ENCODE results near the gene CELF2. TPM values are rescaled to one million over a fixed set of nuclear protein-coding genes. Genes with fewer than 3 reads are reported as not detected.

CELF2 gene
- total RNA-seq, 2 donors from 2014 or later = 28.4 to 33.7 TPM

DNA sequence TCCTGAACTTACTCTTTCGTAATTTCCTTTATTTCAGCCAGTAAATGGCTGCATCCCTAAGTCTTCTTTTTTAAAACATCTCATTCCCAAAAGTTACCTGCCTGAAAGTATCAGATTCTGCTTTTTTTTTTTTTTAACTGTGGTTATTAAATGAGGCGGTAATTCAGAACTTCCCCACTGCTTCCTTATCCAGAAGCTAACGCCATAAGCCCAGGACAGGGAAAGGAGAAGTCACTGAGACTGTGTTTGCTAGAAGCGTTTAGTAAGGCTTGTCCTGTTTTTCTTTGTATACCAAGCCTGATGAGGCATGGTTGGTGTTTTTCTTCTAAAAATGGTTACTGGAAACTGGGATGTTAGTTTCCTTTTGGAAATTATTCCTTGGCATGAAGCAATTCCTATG is 197.8 kb downstream of the CELF2 start:
- ATAC-seq (no peak), DNase-seq (no peak)
- intact Hi-C loops (cut with DNase I, micrococcal nuclease) = no loop called here

DNA sequence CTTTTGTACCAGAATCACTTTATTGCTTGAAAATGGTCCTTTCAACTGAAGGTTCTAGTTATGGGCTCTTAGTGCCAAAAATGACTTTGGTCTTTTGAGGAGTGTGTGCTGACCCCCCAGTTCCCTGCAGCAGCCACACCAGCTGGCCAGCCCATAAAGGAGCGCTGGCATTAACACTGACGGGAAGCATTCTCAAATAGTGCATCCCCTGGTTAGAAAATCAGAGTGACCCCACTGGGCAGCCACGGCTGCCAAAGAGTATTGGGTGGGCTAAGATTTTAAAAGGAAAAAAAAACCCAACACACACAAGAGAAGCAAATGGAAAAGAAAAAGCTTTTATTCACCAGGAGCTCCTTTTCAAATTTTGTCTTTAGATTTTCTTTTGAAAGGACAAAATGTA is 199.8 kb downstream of the CELF2 start:
- ATAC-seq = no peak
- intact Hi-C loops (cut with DNase I, micrococcal nuclease) = no loop called here
- DNase-seq = no peak

DNA sequence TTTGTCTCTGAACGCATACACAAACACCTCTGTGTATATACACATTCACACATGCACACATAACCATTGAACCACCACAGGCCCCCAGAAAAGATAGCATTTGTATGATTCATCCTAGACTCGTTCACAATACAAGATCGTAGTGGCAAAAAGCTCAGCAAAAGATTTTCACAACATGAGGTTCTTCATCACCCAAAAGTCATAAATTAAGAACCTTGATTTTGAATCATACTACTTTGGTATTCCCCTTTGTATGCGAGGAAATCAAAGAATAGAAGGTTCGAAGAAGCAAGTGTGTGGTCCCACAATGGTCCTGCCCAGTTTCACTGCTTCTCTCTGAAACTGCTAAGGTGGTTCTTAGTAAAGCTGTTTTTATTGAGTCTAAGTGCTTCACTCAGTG is 200.7 kb downstream of the CELF2 start:
- intact Hi-C loops (cut with DNase I, micrococcal nuclease) = no loop called here

DNA sequence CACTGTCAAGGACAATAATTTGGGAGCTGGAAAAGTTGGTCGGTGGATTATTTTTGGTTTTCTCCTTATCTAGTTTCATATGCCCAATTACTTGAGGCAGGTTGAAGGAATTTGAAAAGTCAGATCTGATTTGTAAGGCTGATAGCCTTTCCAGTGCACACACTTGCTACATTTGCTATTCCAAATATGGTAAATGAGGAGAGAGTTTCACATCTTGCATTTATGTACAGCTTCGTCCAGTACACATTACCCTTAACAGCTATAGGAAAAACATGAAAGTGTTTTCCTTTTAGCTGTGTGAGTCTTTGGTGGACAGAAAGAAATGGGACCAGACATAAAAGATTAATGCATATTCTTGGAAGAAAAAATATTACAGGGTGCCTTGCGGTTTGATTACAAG is 201.8 kb downstream of the CELF2 start:
- DNase-seq (no peak), ATAC-seq (no peak)
- intact Hi-C loops (cut with DNase I, micrococcal nuclease) = no loop called here

More for the DNA sequence above, 200.7 kb downstream of the CELF2 start:
- no peak for ATAC-seq
- DNase-seq = no peak

DNA sequence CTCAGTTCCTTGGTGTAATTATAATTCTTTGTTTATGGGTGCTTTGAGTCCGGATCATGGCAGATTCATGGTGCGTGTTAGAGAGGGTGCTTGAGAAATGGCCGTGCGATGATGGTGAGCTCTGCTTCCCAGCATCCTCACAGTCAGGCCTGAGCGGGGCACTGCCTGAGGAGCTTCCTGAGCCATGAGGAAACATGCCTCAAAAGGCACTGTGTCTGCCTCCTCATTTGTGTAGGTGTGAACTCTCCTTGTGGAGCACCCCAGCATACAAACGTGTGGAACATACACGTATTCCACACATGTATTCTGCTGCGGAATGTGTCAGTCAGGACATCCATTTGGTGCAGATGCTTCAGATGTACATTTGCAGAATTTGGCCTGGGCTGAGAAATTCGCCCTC is 205.4 kb downstream of the CELF2 start:
- DNase-seq = no peak
- no peak for ATAC-seq
- intact Hi-C loops (cut with DNase I, micrococcal nuclease) = no loop called here

DNA sequence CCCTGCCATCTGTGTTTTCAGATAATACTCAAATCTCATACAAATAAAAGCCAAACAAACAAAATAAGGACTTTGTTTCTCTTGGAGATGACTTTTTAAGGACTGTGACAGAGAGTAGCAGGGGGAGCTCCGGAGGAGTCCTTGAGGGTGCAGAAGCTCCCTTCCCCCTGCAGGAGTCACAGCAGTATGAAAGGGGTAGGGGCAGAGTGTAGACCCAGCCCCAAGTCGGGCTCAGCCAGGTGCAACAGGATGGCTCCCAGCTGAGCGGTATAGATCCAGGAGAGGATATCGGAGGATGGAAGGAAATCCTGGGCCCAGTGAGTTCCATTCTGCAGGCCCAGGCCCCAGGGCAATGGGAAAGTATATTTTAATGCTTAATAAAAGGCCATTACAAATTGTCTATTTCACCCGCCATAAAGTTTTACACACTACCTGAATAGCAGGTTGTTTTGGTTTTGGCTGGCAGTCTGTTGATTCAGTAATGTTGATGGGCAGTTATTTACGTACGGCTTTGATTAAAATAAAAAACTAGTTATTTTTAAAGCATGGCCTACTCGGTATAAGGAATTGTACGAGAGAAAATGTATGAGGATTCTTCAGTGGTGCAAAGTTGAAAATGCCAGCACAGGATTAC is 206.0 kb downstream of the CELF2 start:
- DNase-seq (no peak), ATAC-seq (no peak)
- intact Hi-C loops (cut with DNase I, micrococcal nuclease) = no loop called here

DNA sequence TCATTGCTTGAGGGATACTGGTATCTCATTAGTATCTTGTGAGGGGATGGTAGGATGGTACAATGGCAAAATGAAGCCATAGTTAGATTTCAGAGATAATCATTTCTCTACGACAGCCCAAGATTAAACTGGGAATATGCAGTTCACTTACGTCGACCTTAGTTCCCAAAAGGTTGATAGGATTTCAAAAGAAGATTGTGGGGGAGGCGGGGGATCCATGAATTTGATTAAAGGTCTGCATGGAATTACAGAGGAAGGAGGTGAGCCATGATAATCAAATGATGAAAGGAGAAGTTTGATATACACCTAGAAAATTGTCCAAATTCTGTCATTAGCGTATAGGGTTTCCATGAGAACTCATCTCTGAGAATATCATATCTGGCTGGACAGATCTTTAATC is 206.6 kb downstream of the CELF2 start:
- ATAC-seq = no peak
- DNase-seq = no peak
- intact Hi-C loops (cut with DNase I, micrococcal nuclease) = no loop called here

DNA sequence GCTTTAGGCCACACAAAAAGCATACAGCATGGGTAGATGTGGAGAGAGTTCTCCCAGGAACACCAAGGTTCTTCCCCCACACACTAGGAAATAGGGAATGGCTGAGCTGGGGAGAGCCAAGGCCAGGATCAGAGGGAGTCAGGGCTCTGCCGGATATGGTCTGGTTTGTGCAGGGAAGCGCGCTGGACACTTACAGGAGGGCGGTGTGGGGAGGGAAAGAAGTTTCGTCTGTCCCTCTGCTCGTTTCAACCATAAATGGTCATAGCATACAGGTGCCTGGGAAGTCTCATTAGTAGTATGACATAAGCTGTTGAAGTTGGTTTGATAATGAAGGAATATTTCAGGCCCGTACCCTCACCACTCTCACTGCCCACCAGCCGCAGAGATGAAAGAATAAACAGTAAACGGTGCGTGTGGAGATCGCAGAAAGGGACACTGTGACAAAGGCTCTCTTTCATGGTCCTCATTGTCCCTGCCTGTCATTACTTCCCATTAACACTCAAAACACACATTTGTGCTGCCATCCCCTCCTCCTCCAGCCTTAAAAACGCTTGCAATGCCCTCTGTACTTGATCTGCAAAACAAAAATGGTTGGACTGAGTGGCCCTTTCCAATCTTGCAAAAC is 207.2 kb downstream of the CELF2 start:
- intact Hi-C loops (cut with DNase I, micrococcal nuclease) = no loop called here
- DNase-seq (no peak), ATAC-seq (no peak)

DNA sequence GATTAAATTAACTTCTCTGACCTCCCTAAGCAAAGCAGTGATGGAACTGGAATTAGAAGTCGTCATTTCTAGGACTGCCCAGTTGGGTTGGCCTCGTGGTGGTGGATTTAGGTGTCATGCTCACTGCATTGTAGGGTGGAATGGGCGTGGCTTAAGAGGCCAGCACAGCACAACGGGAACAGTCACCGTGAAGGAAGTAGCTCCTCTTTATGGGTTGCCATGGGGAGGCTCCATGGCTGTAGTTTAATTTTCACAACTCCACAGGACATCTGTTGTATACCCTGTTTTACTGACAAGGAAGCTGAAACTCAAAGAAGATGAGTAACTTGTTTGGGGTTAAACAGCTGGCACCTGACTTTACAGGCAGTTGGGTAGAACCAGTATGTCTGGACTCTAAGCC is 208.3 kb downstream of the CELF2 start:
- DNase-seq (peak; percentile 56 to 58), ATAC-seq (peak; percentile 93)
- intact Hi-C loops (cut with DNase I, micrococcal nuclease) = no loop called here

DNA sequence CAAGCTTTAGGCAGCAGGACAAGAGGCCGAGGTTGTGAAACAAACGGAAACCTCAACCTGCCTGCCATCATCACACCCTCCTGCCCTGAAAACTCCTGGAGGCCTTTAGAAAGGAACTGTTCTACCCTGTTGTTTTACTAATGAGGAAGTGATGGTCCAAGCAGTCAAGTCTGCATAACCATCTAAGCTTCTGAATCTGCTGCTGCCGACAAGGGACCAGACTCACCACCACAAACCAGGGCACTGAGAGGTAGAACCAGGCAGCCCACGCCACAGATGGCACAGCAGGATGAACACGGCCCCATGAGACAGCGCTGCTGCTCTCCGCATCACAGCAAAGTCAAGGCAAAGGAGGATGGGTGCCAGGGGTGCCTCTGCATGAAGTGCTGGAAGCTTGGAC is 209.4 kb downstream of the CELF2 start:
- ATAC-seq (no peak), DNase-seq (no peak)
- intact Hi-C loops (cut with DNase I, micrococcal nuclease) = no loop called here

DNA sequence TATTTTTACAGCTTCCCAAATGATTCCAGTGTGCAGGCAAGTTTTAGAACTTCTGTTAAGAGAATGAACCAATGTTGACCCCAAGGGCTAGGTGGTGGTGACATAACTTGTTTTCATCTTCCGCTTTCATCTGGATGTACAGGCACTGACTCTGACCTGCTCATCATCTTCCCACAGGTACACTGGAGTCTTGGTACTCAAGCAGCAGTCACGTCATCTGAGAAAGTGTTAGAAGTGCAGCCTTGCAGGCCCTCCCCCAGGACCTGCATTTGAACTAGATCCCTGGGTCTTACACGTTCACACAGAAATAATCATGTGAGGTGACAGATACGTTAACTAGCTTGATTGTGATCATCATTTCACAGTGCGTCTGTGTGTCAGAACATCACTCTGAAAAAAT is 212.2 kb downstream of the CELF2 start:
- intact Hi-C loops (cut with DNase I, micrococcal nuclease) = no loop called here
- DNase-seq (no peak), ATAC-seq (no peak)

DNA sequence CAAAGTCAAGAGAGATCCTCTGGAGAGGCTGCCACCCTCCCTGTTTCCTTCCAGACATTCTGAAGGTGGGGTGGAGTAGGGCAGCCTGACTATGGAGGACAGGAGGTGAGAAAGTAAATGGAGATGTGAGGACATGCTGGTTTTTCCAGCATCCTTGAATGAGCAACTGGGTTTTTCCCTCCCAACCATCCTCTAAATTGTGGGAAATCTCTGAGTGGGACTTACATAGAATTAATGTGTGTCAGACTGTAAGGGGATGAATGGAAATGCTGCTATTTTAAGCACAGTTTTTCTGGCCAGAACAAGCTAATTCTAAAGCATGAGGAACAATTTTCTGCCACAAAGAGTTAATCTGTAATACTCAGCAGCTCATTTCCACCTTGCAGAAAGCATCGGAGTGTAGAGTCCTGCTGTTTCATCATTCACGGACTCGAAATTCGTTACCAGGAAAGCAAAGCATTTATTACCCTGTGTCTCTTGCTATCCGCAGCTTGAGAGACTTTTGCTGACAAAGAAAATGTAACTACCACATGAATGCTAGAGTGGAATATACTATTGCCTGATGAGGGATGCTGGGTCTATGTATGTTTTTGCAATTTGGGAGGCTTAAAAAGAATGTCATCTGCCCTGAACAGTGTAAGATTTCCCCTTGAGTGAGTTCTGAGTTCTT is 213.0 kb downstream of the CELF2 start:
- DNase-seq (no peak), ATAC-seq (no peak)
- intact Hi-C loops (cut with DNase I, micrococcal nuclease) = no loop called here

DNA sequence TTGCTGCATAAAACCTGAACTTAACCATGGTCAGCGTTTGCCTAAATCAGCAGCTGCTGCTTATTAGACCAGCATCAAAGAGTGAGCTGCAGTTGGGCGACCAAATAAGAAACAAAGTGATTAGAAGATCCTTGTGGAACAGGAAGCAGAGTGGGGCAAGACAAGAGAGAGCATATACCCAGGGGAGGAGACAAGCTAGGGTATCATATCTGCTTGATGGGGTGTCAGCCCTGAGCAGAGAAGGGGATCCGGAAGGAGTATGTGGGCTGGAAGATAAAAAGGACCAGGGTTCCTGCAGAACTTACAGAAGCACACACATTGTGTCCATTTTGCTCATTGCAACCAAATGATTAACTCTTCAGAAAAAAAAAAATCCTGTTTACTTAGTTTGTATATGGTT is 213.6 kb downstream of the CELF2 start:
- intact Hi-C loops (cut with DNase I, micrococcal nuclease) = no loop called here
- ATAC-seq = no peak
- no peak for DNase-seq

DNA sequence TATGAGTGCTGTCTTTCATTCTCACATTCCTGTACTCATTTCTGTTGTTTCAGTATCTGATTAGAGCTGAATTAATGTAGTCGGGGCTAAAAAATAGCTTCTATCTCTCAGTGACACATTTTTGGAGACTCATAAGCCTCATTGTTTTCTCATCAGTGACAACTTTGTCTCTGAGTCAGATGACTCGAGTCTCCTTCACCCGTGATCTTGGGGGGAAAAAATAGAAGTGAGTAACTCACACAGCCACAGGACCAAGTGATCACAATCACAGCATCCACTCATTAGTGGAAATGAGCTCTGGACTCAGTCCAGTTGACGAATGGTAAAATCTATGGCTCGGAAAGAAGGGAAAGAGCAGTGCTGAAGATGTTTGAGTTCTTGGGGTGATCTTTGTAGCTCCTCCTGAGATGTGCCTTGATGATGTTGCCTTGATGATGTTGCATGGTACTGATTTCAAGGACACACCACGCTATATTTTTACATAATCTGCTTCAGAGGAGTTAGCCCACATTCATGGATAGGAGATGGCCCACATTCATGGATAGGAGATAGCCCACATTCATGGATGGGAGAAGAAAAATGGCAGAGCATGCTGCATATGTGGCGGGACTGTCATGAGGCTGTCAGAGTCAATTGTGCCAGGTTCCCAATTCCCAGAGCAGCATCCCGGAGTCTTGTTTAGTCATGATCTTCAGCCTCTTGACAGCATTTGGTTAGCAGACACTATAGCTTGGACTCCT is 214.7 kb downstream of the CELF2 start:
- DNase-seq = no peak
- intact Hi-C loops (cut with DNase I, micrococcal nuclease) = no loop called here
- no peak for ATAC-seq

DNA sequence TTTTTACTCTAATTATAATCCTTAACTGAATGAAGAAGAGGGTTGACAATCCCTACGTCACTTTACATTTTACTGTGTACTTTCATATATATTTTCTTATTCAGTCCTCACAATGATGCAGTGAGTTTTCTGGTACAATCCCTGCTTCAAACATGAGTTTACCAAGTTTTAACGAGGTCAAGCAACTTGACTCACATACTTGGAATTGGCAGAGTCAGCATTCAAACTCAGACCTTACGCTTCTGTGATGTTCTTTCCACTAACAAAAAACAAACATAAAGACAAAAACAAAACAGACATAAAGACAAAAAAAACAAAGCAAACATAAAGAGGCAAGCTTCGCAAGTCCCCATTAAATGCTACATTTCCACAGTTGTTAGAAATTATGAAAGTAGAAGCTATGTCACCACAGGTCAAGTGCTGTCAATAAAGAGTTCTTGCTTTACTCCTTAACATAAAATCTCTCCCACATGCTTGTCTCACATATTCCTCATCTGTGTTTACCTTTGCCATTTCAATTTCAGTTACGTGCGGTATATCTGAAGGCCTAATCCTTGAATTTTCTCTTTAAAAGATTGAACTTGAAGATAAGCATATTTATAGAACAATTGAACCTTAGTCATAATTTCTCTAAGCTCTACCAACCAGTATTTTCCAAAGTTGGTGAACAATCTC is 217.3 kb downstream of the CELF2 start:
- intact Hi-C loops (cut with DNase I, micrococcal nuclease) = no loop called here
- no peak for DNase-seq
- no peak for ATAC-seq

DNA sequence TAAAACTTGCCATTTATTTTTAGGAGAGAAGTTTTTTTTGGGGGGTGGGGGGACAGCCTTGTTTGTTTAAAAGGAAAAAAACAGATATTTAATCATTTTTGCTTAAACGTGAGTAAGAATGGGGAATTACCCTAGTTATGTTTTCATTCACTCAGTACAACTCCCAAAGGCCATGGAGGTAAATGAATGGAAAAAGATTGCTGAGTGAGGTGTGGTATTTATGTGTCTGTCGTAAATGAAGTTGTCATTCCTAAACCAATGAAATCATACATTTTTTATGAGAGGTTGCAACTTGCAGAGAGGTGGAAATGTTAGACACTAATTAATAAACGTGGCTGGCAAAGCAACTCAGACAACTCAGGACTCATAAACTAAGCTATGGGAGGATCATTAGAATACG is 218.1 kb downstream of the CELF2 start:
- intact Hi-C loops (cut with DNase I, micrococcal nuclease) = no loop called here
- no peak for ATAC-seq

DNA sequence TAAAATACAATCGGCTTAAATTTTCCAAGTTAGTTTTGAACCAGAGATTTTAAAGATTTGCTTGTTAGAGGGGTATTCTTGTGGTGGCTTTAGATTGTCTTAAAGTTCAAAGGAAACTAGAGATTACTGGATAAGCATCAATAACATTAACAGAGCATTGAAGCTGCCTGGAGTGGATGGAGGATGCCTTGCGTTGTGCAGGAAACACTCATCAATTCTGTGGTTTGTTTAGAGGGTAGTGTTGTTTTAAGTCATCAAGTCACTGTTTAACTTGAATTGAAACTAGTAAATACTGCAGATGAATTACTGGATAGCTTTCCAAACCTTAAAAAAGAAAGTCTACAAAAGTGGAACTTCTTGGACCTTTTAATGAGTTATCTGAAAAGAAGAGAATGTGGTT is 218.6 kb downstream of the CELF2 start:
- no peak for ATAC-seq
- intact Hi-C loops (cut with DNase I, micrococcal nuclease) = no loop called here
- DNase-seq = no peak

More for the DNA sequence above, 218.1 kb downstream of the CELF2 start:
- DNase-seq = no peak

DNA sequence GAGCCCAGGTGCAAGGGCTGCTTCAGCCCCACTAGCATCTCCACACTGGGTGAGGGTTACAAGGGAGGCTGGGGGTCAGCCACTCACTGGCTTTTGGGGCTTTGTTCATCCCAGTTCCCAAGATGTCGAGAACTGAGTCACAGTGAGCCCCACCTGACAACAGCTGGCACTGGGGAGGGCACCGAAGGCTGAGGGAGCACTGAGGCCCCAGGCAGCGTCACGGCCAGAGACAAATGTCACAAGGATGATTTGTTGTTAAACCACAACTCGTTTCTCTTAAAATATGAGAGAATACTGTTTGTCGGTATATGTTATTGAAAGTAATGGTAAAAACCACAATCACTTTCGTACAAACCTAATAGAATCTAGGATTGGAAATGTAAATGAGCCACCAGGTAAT is 219.9 kb downstream of the CELF2 start:
- intact Hi-C loops (cut with DNase I, micrococcal nuclease) = no loop called here
- ATAC-seq (no peak), DNase-seq (no peak)

DNA sequence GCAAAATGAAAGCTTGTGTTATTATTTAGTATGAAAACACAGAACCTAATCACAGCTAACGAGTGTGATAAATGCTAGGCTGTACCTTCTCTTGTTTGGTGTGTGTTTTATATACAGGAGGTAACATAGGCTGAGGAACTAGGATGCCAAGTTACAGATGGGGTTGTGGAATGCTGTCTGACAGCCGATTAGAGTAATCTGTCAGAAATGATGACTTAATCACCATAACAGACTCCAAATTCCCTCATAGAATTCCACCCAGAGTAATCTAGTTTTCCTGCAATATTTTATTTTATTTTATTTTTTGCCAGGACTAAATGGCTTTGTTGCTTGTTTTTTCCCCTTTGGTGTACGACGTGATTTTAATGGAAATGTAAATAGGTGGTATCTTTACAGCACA is 221.2 kb downstream of the CELF2 start:
- no peak for ATAC-seq
- intact Hi-C loops (cut with DNase I, micrococcal nuclease) = no loop called here
- no peak for DNase-seq

Measured in left colon (tissue), 2 donors.